ENCODE measurements around the gene FGF14.

DNA sequence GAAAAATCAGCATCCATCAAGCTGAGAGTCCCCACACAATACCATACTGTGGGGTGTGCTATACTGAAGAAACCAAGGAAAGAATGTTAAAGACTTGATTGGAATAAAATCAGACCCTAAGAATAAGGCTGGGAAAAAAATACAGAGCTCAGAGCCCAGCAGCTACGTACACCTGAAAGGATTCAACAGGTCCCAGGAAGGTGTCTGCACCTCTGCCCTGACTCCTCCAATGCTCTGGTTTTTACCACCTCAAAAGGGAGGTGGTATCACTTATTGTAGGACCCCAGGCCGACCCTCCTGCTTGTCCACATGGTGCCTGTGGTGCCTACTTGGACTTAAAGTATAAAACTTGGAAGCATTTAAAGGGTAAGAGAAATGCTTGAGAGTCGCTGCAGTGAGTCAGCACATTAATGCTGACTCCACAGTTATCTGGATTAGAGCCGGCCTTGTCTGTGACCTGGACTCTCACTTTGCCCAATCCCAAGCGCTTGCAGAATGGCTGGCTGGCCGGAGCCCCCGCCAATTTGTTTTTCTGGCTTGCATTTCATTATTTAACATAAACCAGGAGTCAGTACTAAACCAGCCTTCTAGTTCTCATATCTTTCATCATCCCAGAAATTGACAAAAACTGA lies 110.1 kb downstream of the FGF14 start:
- TF ChIP-seq, protein P1, sequence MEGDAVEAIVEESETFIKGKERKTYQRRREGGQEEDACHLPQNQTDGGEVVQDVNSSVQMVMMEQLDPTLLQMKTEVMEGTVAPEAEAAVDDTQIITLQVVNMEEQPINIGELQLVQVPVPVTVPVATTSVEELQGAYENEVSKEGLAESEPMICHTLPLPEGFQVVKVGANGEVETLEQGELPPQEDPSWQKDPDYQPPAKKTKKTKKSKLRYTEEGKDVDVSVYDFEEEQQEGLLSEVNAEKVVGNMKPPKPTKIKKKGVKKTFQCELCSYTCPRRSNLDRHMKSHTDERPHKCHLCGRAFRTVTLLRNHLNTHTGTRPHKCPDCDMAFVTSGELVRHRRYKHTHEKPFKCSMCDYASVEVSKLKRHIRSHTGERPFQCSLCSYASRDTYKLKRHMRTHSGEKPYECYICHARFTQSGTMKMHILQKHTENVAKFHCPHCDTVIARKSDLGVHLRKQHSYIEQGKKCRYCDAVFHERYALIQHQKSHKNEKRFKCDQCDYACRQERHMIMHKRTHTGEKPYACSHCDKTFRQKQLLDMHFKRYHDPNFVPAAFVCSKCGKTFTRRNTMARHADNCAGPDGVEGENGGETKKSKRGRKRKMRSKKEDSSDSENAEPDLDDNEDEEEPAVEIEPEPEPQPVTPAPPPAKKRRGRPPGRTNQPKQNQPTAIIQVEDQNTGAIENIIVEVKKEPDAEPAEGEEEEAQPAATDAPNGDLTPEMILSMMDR (IDR thresholded peaks at IDR 0.05), result no peak
- TF ChIP-seq EZH2 (IDR thresholded peaks at IDR 0.05), result no peak
- no peak for TF ChIP-seq EZH2phosphoT487 (IDR thresholded peaks at IDR 0.05)

Data from neural progenitor cell (in vitro differentiated cells).